ENCODE results near the gene PPP1R14D. TPM values are rescaled to one million over a fixed set of nuclear protein-coding genes. Genes with fewer than 3 reads are reported as not detected.

PPP1R14D gene
- total RNA-seq, 1 experiment from 2014 or later, result not detected

DNA sequence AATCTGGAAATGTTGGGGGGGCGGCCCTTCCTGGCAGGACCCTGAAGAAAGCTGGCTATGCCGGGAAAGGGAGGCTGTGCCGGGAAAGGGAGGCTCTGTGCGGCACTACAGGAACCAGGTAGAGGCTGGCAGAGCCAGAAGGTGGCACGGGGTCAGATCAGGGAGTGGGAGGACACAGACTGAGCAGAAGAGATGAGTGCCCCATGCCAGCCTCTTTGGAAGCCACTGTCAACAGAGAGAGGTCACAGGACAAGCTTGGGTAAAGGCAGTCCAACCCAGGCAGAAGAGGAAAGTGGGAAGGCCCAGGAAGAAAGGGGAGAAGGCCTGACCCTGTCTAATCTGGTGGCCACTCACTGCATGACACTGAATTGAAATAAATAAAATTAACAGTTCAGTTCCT, 57.3 kb downstream of the PPP1R14D start:
- no peak overlapping the region for H2AFZ ChIP-seq (ENCODE audit: low read depth, low read length, poor library complexity, severe bottlenecking)
- H3K9ac ChIP-seq (ENCODE audit: low read length), result no peak overlapping the region
- H3K4me2 ChIP-seq (ENCODE audit: low read length), result no peak overlapping the region
- intact Hi-C loops (cut with micrococcal nuclease), result no loop called here
- H4K20me1 ChIP-seq (ENCODE audit: insufficient read depth), result no peaks in the 10 kb centered on the region
- H3K9me3 ChIP-seq (ENCODE audit: control insufficient read depth in 1 of 2, insufficient read depth in 1 of 2, low read depth in 1 of 2, low read length in 2 of 2), result no peaks in the 10 kb centered on the region
- RAD21 ChIA-PET (ENCODE audit: low non-redundant PET in 1 of 2, low total read pairs in 2 of 2, uncharacterized antibody in 2 of 2, unreplicated experiment in 2 of 2), result no interaction called here
- H3K4me1 ChIP-seq (ENCODE audit: control insufficient read depth in 1 of 2, insufficient read depth in 2 of 2, low read length in 2 of 2), result peaks cover 3 to 38% of the 10 kb centered on the region in 2 experiments; a peak in 3 of 4 replicates
- BruUV-seq (replicated peaks), result no TSS peak
- ATAC-seq, result no peak
- no peak for DNase-seq (ENCODE audit: low read depth, low spot score)
- no peaks in the 10 kb centered on the region for H3K9me2 ChIP-seq (ENCODE audit: insufficient read depth)
- peaks cover 4 to 9% of the 10 kb centered on the region in 2 experiments; a peak in 2 of 4 replicates for H3K36me3 ChIP-seq (ENCODE audit: control insufficient read depth in 1 of 2, insufficient read depth in 2 of 2, low read length in 2 of 2)
- TF ChIP-seq ZFX (IDR thresholded peaks at IDR 0.05) (no peak), TCF7L2 (IDR thresholded peaks at IDR 0.05; ENCODE audit: borderline replicate concordance, extremely low read depth, insufficient read depth, insufficient read length) (no peak), FOSL1 (IDR thresholded peaks at IDR 0.05; ENCODE audit: low read depth) (no peak), EGR1 (IDR thresholded peaks at IDR 0.05; ENCODE audit: low read depth) (no peak), RAD21 (IDR thresholded peaks at IDR 0.05; ENCODE audit: low read depth) (no peak), CEBPB (IDR thresholded peaks at IDR 0.05; ENCODE audit: low read depth) (no peak), ZNF274 (IDR thresholded peaks at IDR 0.05; ENCODE audit: low read depth, low read length) (no peak), YY1 (IDR thresholded peaks at IDR 0.05; ENCODE audit: extremely low read depth, insufficient replicate concordance, low read depth, low read length) (no peak), POLR2AphosphoS5 (IDR thresholded peaks at IDR 0.05; ENCODE audit: low read depth, low read length) (no peak), JUND (IDR thresholded peaks at IDR 0.05) (no peak), ZBTB33 (IDR thresholded peaks at IDR 0.05; ENCODE audit: extremely low read depth, insufficient replicate concordance, low read length) (no peak), CBX3 (IDR thresholded peaks at IDR 0.05; ENCODE audit: low read depth) (no peak), POLR2A (IDR thresholded peaks at IDR 0.05; ENCODE audit: borderline replicate concordance, extremely low read depth, insufficient read depth, insufficient read length) (no peak), EZH2 (IDR thresholded peaks at IDR 0.05) (no peak), EZH2phosphoT487 (IDR thresholded peaks at IDR 0.05; ENCODE audit: borderline replicate concordance) (no peak), SP1 (IDR thresholded peaks at IDR 0.05; ENCODE audit: low read depth) (no peak), SIN3A (IDR thresholded peaks at IDR 0.05; ENCODE audit: low read depth) (no peak)
- TF ChIP-seq, protein P1, sequence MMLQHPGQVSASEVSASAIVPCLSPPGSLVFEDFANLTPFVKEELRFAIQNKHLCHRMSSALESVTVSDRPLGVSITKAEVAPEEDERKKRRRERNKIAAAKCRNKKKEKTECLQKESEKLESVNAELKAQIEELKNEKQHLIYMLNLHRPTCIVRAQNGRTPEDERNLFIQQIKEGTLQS (IDR thresholded peaks at IDR 0.05), result no peak
- TF ChIP-seq, protein P2, sequence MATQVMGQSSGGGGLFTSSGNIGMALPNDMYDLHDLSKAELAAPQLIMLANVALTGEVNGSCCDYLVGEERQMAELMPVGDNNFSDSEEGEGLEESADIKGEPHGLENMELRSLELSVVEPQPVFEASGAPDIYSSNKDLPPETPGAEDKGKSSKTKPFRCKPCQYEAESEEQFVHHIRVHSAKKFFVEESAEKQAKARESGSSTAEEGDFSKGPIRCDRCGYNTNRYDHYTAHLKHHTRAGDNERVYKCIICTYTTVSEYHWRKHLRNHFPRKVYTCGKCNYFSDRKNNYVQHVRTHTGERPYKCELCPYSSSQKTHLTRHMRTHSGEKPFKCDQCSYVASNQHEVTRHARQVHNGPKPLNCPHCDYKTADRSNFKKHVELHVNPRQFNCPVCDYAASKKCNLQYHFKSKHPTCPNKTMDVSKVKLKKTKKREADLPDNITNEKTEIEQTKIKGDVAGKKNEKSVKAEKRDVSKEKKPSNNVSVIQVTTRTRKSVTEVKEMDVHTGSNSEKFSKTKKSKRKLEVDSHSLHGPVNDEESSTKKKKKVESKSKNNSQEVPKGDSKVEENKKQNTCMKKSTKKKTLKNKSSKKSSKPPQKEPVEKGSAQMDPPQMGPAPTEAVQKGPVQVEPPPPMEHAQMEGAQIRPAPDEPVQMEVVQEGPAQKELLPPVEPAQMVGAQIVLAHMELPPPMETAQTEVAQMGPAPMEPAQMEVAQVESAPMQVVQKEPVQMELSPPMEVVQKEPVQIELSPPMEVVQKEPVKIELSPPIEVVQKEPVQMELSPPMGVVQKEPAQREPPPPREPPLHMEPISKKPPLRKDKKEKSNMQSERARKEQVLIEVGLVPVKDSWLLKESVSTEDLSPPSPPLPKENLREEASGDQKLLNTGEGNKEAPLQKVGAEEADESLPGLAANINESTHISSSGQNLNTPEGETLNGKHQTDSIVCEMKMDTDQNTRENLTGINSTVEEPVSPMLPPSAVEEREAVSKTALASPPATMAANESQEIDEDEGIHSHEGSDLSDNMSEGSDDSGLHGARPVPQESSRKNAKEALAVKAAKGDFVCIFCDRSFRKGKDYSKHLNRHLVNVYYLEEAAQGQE (IDR thresholded peaks at IDR 0.05; ENCODE audit: low read depth), result no peak
- TF ChIP-seq, protein P3, sequence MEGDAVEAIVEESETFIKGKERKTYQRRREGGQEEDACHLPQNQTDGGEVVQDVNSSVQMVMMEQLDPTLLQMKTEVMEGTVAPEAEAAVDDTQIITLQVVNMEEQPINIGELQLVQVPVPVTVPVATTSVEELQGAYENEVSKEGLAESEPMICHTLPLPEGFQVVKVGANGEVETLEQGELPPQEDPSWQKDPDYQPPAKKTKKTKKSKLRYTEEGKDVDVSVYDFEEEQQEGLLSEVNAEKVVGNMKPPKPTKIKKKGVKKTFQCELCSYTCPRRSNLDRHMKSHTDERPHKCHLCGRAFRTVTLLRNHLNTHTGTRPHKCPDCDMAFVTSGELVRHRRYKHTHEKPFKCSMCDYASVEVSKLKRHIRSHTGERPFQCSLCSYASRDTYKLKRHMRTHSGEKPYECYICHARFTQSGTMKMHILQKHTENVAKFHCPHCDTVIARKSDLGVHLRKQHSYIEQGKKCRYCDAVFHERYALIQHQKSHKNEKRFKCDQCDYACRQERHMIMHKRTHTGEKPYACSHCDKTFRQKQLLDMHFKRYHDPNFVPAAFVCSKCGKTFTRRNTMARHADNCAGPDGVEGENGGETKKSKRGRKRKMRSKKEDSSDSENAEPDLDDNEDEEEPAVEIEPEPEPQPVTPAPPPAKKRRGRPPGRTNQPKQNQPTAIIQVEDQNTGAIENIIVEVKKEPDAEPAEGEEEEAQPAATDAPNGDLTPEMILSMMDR (IDR thresholded peaks at IDR 0.05 in 2 of 3, conservative IDR thresholded peaks at IDR 0.05 in 1 of 3; ENCODE audit: borderline replicate concordance in 1 of 3, insufficient read depth in 1 of 3, low read depth in 2 of 3, low read length in 2 of 3), result no peak
- POLR2A ChIA-PET, result no interaction called here
- H3K4me3 ChIP-seq (replicated peaks in 1 of 2; ENCODE audit: low read depth in 1 of 2, low read length in 2 of 2), result no peak overlapping the region
- H3K79me2 ChIP-seq (ENCODE audit: insufficient read depth, low read length), result no peaks in the 10 kb centered on the region
- no peaks in the 10 kb centered on the region for H3K27me3 ChIP-seq (ENCODE audit: insufficient read depth, low read length)
- H3K27ac ChIP-seq (ENCODE audit: low read depth, low read length), result no peak overlapping the region
- CTCF ChIA-PET, result no interaction called here

Data from HCT116 (cell line).